ENCODE measurements around the gene TENM3.

GRCh38 chr4:182699795-182700194 is 456.6 kb downstream of the TENM3 start:
- TF ChIP-seq CTCF (IDR thresholded peaks at IDR 0.05; ENCODE audit: extremely low read depth in 1 of 2, insufficient read depth in 1 of 2, low read depth in 1 of 2, low read length in 2 of 2) (no peak), POLR2A (IDR thresholded peaks at IDR 0.05; ENCODE audit: low read depth, low read length) (no peak), POLR2AphosphoS5 (IDR thresholded peaks at IDR 0.05; ENCODE audit: insufficient read depth, low read depth, low read length) (no peak)
